GM18507 (cell line): ENCODE data around the gene ADGRL3.

Source experiments
- DNase-seq: peaks from one replicate; pipeline ENCODE4 v3.0.0; 2011; ENCODE audit warnings: low read depth; ENCODE audit not compliant: insufficient read length; ENCODE audit errors: extremely low spot score
- FAIRE-seq: peaks from 2 replicates; lab custom pipeline; 2011; peaks lifted over from hg19 to GRCh38; lab: Jason Lieb, UNC

Gene ADGRL3

GRCh38 chr4:61400439-61401038 lies 200.4 kb downstream of the ADGRL3 start:
- DNase-seq (no peak), FAIRE-seq (no peak)

GRCh38 chr4:61401771-61402170 lies 201.6 kb downstream of the ADGRL3 start:
- FAIRE-seq (no peak), DNase-seq (no peak)

- DNase-seq, result no peak
- FAIRE-seq, result no peak
Observed at GRCh38 chr4:61405307-61405706, 205.2 kb downstream of the ADGRL3 start.

- FAIRE-seq, result no peak
- no peak for DNase-seq
Observed at GRCh38 chr4:61406677-61407076, 206.6 kb downstream of the ADGRL3 start.

- FAIRE-seq (no peak), DNase-seq (no peak)
Observed at GRCh38 chr4:61407642-61408618, 207.8 kb downstream of the ADGRL3 start.

- DNase-seq (no peak), FAIRE-seq (no peak)
Observed at GRCh38 chr4:61408861-61409260, 208.7 kb downstream of the ADGRL3 start.

- FAIRE-seq (no peak), DNase-seq (no peak)
Observed at GRCh38 chr4:61411241-61411640, 211.1 kb downstream of the ADGRL3 start.

GRCh38 chr4:61425315-61425714 lies 225.2 kb downstream of the ADGRL3 start:
- no peak for DNase-seq
- FAIRE-seq, result no peak

- no peak for DNase-seq
- FAIRE-seq, result no peak
Observed at GRCh38 chr4:61426229-61426628, 226.1 kb downstream of the ADGRL3 start.

GRCh38 chr4:61427099-61427817 lies 227.1 kb downstream of the ADGRL3 start:
- FAIRE-seq (no peak), DNase-seq (no peak)

- FAIRE-seq, result no peak
Observed at GRCh38 chr4:61427818-61428495, 227.8 kb downstream of the ADGRL3 start.

GRCh38 chr4:61428950-61429349 lies 228.8 kb downstream of the ADGRL3 start:
- FAIRE-seq (no peak), DNase-seq (no peak)

More at GRCh38 chr4:61427818-61428495, 227.8 kb downstream of the ADGRL3 start:
- no peak for DNase-seq

- FAIRE-seq, result no peak
- DNase-seq, result no peak
Observed at GRCh38 chr4:61431131-61431530, 231.0 kb downstream of the ADGRL3 start.

- DNase-seq (no peak), FAIRE-seq (no peak)
Observed at GRCh38 chr4:61437923-61438322, 237.8 kb downstream of the ADGRL3 start.

- no peak for FAIRE-seq
- DNase-seq, result no peak
Observed at GRCh38 chr4:61440321-61440720, 240.2 kb downstream of the ADGRL3 start.

- FAIRE-seq (no peak), DNase-seq (no peak)
Observed at GRCh38 chr4:61442936-61443335, 242.8 kb downstream of the ADGRL3 start.

- DNase-seq (no peak), FAIRE-seq (no peak)
Observed at GRCh38 chr4:61443813-61444510, 243.8 kb downstream of the ADGRL3 start.

- no peak for DNase-seq
- no peak for FAIRE-seq
Observed at GRCh38 chr4:61445374-61446063, 245.4 kb downstream of the ADGRL3 start.

GRCh38 chr4:61446941-61447340 lies 246.8 kb downstream of the ADGRL3 start:
- no peak for FAIRE-seq
- DNase-seq, result no peak
